GM18520 (cell line): ENCODE data around the gene ZNF581.

Experiments used
- ATAC-seq: cut with Tn5 transposase; IDR thresholded peaks from one replicate; pipeline ENCODE4 v1.9.1; 2021; ENCODE audit not compliant: unreplicated experiment

ZNF581 gene

DNA sequence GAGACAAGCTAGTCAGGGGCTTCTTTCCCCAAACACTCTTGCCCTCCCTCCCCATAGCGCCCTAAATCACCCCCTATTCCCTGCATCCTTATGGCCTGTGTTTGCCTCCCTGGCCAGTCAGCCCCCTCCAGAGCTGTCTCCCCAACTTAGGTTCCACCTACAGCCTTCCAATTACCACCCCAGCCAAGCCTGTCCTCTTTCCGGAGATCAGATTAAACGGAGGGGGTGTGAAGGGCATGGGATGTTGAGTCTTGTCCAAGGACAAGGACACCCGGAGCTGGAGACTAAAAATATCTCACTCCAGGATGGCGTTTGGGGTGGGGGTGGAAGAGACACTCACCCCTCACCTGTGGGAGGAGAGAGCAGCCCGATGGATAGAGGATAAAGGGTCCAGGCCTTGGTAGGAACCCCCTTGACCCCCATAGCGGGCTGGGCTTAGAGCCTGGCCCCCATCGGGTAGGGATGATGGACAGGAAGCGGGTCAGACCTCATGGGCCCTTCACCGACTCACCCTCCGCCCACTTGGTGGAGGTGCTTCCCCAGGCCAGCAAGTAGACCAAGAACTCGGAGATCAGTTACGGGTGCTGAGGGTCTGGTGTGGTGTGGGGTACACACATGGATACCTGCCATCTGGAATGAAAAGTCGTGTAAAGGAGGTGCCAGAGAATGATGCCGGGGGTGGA, 32.0 kb upstream of the ZNF581 start:
- no peak for ATAC-seq

- no peak for ATAC-seq
Observed at GRCh38 chr19:55611983-55612645, 31.3 kb upstream of the ZNF581 start.

DNA sequence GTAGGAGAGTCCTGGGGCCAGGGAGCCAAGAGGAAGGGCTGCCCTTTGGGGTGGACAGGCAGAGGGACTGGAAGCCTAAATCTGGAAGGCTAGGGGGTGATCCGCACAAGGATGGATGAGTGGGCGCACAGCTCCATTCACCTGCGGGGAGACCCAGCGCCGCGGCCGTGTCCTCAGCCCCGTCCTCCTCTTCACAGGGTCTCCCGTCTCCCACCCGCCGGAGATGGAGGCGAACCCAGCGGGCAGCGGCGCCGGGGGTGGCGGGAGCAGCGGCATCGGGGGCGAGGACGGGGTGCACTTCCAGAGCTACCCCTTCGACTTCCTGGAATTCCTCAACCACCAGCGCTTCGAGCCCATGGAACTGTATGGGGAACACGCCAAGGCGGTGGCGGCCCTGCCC, 30.1 kb upstream of the ZNF581 start:
- ATAC-seq: no peak

DNA sequence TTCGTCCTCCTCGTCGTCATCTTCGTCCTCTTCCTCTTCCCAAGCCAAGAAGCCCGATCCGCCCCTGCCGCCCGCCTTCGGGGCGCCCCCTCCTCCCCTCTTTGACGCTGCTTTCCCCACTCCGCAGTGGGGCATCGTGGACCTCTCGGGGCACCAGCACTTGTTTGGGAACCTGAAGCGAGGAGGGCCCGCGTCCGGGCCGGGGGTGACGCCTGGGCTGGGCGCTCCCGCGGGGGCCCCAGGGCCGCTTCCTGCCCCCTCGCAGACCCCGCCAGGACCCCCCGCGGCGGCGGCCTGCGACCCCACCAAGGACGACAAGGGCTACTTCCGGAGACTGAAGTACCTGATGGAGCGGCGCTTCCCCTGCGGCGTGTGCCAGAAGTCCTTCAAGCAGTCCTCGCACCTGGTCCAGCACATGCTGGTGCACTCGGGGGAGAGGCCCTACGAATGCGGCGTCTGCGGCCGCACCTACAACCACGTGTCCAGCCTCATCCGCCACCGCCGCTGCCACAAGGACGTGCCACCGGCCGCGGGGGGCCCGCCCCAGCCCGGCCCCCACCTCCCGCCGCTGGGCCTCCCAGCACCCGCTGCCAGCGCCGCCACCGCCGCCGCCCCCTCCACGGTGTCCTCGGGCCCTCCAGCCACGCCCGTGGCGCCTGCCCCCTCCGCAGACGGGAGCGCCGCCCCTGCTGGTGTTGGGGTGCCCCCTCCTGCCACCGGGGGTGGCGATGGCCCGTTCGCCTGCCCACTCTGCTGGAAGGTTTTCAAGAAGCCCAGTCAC, 29.3 kb upstream of the ZNF581 start:
- ATAC-seq: no peak

DNA sequence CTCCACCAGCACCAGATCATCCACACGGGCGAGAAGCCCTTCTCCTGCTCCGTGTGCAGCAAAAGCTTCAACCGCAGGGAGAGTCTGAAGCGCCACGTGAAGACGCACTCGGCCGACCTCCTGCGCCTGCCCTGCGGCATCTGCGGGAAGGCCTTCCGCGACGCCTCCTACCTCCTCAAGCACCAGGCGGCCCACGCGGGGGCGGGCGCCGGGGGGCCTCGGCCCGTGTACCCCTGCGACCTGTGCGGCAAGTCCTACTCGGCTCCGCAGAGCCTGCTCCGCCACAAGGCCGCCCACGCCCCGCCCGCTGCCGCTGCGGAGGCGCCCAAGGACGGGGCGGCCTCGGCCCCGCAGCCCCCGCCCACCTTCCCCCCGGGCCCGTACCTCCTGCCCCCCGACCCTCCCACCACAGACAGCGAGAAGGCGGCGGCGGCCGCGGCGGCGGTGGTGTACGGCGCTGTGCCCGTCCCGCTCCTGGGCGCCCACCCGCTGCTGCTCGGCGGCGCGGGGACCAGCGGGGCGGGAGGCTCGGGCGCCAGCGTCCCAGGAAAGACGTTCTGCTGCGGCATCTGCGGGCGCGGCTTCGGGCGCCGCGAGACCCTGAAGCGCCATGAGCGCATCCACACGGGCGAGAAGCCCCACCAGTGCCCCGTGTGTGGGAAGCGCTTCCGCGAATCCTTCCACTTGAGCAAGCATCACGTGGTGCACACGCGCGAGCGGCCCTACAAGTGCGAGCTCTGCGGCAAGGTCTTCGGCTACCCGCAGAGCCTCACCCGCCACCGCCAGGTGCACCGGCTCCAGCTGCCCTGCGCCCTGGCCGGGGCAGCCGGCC, 28.5 kb upstream of the ZNF581 start:
- no peak for ATAC-seq

- ATAC-seq: no peak
Observed at GRCh38 chr19:55615543-55616394, 27.7 kb upstream of the ZNF581 start.

DNA sequence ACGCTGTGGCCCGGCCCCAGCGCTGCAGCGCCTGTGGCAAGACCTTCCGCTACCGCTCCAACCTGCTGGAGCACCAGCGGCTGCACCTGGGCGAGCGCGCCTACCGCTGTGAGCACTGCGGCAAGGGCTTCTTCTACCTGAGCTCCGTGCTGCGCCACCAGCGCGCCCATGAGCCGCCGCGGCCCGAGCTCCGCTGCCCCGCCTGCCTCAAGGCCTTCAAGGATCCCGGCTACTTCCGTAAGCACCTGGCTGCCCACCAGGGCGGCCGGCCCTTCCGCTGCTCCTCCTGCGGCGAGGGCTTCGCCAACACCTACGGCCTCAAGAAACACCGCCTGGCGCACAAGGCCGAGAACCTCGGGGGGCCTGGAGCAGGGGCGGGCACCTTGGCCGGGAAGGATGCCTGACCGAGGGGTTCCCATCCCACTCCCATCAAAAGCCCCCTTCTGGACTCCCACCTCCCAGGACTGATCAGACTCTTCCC, 27.0 kb upstream of the ZNF581 start:
- ATAC-seq: no peak

GRCh38 chr19:55617426-55617825, 26.0 kb upstream of the ZNF581 start:
- ATAC-seq: no peak

DNA sequence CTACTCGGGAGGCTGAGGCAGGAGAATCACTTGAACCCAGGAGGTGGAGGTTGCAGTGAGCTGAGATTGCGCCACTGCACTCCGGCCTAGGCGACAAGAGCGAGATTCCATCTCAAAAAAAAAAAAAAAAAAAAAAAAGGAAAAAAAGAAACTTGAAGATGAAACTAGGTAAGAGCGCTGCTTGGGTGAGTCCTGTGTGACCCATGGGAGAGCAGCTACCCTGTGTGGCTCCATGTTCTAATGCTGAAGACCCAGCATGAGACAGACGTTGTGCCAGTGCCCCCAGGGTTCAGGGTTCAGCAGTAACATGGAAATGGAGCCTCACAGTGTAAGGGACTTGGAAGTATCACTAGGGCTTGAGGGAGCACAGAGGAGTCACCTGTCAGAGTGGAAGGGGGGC, 25.0 kb upstream of the ZNF581 start:
- ATAC-seq: no peak

DNA sequence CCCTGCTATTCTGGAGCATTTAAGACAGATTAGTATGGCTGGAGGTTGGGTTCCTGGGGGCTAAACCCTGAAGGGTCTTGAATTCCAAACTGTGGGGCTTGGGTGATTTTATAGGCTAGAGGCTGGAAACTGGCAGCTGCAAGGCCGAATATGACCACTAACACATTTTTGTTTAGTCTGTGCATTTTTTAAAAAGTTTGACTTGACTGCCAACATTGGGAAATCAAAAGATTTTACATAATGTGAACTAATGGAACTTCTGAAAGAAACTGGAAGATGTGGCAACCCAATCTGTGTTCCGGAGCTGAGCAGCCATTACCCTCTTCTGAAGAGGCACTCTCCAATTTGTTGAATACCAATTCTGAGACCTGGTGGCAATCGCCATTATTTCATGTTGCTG, 24.2 kb upstream of the ZNF581 start:
- ATAC-seq: no peak

- no peak for ATAC-seq
Observed at GRCh38 chr19:55620410-55621204, 22.8 kb upstream of the ZNF581 start.

GRCh38 chr19:55621205-55621672, 22.2 kb upstream of the ZNF581 start:
- no peak for ATAC-seq

DNA sequence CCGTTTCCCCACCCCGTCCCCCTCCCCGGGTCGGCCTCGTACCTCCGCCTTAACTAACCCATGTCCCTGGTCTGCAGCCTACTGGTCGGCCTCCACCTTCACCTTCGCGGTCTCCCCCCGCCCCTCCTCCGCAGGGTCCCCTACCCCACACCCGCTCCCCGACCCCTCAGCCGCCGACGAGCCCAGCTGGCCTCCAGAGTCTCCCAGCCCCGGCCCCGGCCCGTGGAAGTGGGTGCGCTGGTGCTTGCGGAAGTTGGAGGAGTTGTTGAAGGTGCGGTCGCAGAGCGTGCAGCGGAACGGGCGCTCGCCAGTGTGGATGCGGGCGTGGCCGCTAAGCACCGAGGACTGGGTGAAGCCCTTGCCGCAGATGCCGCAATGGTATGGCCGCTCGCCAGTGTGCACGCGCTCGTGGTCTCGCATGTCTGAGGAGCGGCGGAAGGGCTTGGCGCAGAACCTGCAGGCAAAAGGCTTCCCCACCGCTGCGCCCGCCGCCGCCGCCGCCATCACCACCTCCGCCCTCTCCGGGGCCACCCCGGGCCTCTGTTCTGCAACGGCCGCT, 21.7 kb upstream of the ZNF581 start:
- ATAC-seq: no peak

GRCh38 chr19:55622242-55622969, 21.0 kb upstream of the ZNF581 start:
- no peak for ATAC-seq

DNA sequence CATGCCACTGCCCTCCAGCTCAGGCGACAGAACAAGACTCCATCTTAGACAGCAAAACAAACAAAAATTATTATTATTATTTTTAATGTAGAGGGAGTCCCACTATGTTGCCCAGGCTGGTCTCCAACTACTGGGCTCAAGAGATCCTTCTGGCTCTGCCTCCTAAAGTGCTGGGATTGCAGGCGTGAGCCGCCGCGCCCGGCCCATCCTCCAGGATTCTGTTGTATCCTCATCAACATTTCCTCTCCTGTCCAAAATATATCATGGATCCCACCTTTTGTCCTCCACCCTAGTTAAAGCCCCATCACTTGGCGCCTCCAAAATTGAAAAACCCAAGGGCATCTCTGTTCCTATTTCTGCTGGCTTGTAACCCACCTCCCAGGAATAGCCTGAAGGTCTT, 20.3 kb upstream of the ZNF581 start:
- ATAC-seq: no peak

DNA sequence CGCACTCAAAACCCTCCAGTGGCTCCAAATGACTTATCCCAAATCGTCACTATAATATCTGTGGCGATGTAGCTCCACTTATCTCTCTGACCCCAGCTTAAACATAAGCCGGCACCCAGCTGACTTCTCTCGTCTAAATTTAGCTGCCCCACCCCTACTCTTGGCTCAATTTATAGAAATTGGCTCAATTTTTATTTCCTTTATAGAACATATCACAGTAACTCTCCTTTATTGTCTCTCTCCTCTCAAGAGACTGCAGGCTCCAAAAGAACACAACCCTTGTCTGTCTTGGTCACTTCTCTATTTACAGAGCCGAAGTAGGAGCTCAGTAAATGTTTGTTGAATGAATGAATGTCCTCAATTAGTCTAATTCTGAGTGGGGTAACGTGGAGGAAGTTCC, 19.9 kb upstream of the ZNF581 start:
- ATAC-seq: no peak

DNA sequence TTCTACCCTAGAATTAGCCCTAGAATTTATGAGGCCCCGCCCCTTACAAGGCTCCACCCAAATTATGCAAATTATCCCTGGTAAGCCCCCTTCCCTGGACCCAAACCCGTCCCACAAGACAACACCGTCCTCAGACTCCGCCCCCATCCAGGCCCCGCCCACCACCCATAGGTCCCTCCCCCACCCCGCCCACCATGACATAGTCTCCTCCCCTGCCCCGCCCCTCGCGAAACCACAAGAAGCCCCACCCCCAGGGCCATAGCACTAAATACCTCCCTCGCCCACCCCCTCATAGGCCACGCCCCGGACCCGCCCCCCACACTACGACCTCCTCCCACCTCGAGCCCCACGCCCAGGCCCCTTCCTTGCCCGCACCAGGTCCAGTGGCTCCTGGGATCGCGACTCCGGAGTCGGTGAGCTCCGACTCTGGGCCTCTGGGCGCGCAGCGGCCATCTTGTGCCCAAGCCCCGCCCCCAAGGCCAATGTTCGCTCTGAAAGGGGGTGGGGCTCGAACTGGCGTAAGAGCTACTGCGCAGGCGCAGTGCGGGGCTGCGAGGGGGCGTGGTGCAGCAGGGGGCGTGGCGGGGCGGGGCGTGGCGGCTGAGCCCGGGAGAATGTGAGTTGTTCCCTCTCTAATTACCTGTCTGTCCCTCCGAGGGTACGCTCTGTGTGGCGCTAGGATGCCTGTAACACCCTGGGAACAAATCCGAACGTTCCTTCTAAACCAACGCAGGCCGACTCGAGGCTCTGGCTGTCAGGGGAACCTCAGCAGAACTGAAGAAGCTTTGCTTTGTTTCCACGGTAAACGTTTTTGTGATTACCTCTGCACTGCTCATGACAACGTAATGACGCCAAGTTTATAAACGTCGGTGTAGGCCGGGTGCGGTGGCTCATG, 19.1 kb upstream of the ZNF581 start, which contains the start of gene ZNF784:
TSS of gene ZNF784 (minus strand) at position 458 of the 895 bp plus-strand sequence. CDS start at position 453, 5 bp downstream.
- ATAC-seq: no peak
